Right lobe of liver (tissue), 6 donors: ENCODE data around the gene FCER1A. TPM values are rescaled to one million over a fixed set of nuclear protein-coding genes. Genes with fewer than 3 reads are reported as not detected.

ENCODE experiments used
- ATAC-seq, 4 donors: fragments of 200-7000 bp; cut with Tn5 transposase; one replicate each; pipeline ENCODE4 v1.9.1; 2020; ENCODE audit warnings: mild to moderate bottlenecking in 4 of 4, moderate library complexity in 4 of 4
- DNase-seq, 3 donors: peaks; one replicate each; pipeline ENCODE4 v3.0.0-alpha.2; 2020
- H3K27ac ChIP-seq, 3 donors: fragments of 200-600 bp; one replicate each; pipeline ENCODE4 v1.8.0; 2022
- H3K27me3 ChIP-seq, 2 donors: fragments of 200-600 bp; one replicate each; pipeline ENCODE4 v1.8.0; 2022
- H3K36me3 ChIP-seq, 4 donors: fragments of 200-600 bp; sonication (generic) in 1 of 4; one replicate each; pipeline versions ENCODE4 v1.5.1 to v1.8.0; 2017 to 2022; ENCODE audit warnings: control low read depth in 1 of 4
- H3K4me1 ChIP-seq, 4 donors: fragments of 200-600 bp; sonication (generic) in 1 of 4; one replicate each; pipeline versions ENCODE4 v1.5.1 to v1.8.0; 2017 to 2022; ENCODE audit warnings: control low read depth in 1 of 4
- H3K4me3 ChIP-seq, 3 donors: fragments of 200-600 bp; one replicate each; pipeline ENCODE4 v1.8.0; 2022
- H3K9me3 ChIP-seq, 4 donors: fragments of 200-600 bp; sonication (generic) in 1 of 4; one replicate each; pipeline versions ENCODE4 v1.5.1 to v1.8.0; 2017 to 2022; ENCODE audit warnings: control low read depth in 1 of 4
- POLR2A ChIP-seq: fragments of 450-650 bp; IDR thresholded peaks from one replicate; pipeline ENCODE4 v1.6.1; 2017; ENCODE audit warnings: antibody characterized with exemption, mild to moderate bottlenecking
- WGBS: methylation state at CpG from one replicate; pipeline ENCODE4 v1.1.6; 2018; ENCODE audit warnings: low coverage, low lambda C conversion rate; ENCODE audit not compliant: insufficient coverage; ENCODE audit errors: missing lambda C conversion rate; 5-methylcytosine and 5-hydroxymethylcytosine counted together
- intact Hi-C, 2 donors: fragments of 100-400 bp; cut with DNase I; formaldehyde crosslinking; loops; one replicate each; pipeline versions ENCODE4 v1.11.2 to v1.14.1; 2022
- total RNA-seq, 6 experiments: library from RNA; depleted of rRNA in 2 of 6; stranded (reverse); fragments of >200 nt in 2 of 6; fragmentation: NEBNext Ultra II Directional in 3 of 6; extraction: Animal tissue kit (Norgen Biotek cat#: 25700) in 3 of 6; gene quantifications; one replicate each; pipeline versions ENCODE4 v1.1.0 to v1.2.4, GENCODE V29; 2016 to 2023
- TF ChIP-seq, protein P1 (sequence below), 4 donors: fragments of 200-600 bp in 3 of 4; fragments of 450-650 bp in 1 of 4; IDR thresholded peaks; one replicate each; pipeline versions ENCODE4 v1.5.1 to v1.8.0; 2016 to 2022; ENCODE audit warnings: antibody characterized with exemption in 4 of 4, mild to moderate bottlenecking in 2 of 4
- donor health status: DM: no; HTN: yes; CAD: no.
- donor health status: DM: no; HTN: no; CAD: no.
- donor health status: DM: no; HTN: no; CAD: no.
- donor health status: DM: no; HTN: yes; CAD: no.
- donor health status: DM: no; HTN: yes; CAD: no.

The FCER1A gene
- total RNA-seq, 6 experiments from 2014 or later: 0.24 TPM; not detected in 5

- Histone ChIP-seq H3K27me3 (no peaks in the 10 kb centered on the region), H3K9me3 (no peaks in the 10 kb centered on the region), H3K4me1 (no peaks in the 10 kb centered on the region), H3K27ac (no peak overlapping the region), H3K36me3 (no peaks in the 10 kb centered on the region), H3K4me3 (no peak overlapping the region)
- no peak for ATAC-seq
- no peak for DNase-seq
- no peak for TF ChIP-seq POLR2A
- TF ChIP-seq, protein P1, sequence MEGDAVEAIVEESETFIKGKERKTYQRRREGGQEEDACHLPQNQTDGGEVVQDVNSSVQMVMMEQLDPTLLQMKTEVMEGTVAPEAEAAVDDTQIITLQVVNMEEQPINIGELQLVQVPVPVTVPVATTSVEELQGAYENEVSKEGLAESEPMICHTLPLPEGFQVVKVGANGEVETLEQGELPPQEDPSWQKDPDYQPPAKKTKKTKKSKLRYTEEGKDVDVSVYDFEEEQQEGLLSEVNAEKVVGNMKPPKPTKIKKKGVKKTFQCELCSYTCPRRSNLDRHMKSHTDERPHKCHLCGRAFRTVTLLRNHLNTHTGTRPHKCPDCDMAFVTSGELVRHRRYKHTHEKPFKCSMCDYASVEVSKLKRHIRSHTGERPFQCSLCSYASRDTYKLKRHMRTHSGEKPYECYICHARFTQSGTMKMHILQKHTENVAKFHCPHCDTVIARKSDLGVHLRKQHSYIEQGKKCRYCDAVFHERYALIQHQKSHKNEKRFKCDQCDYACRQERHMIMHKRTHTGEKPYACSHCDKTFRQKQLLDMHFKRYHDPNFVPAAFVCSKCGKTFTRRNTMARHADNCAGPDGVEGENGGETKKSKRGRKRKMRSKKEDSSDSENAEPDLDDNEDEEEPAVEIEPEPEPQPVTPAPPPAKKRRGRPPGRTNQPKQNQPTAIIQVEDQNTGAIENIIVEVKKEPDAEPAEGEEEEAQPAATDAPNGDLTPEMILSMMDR (IDR thresholded peaks at IDR 0.05): no peak
- intact Hi-C loops: no loop called here
These were observed 9.5 kb downstream of the FCER1A start for GRCh38 chr1:159311679-159312078.

DNA sequence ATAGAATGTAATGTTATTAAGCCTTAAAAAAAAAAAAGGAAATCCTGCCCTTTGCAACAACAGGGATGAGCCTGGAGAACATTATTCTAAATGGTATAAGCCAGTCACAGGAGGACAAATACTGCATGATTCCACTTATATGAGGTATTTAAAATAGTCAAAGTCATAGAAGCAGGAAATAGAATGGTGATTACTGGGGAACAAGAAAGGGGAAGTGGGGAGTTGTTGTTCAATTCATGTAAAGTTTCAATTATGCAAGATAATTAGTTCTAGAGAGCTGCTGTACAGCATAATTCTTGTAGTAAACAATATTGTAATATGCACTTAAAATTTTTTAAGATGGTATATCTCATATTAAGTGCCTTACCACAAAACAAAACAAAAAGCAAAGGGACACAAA lies 13.2 kb downstream of the FCER1A start:
- no peaks in the 10 kb centered on the region for H3K9me3 ChIP-seq
- no peaks in the 10 kb centered on the region for H3K36me3 ChIP-seq
- H3K4me1 ChIP-seq: no peaks in the 10 kb centered on the region
- intact Hi-C loops: no loop called here
- no peak overlapping the region for H3K4me3 ChIP-seq
- no peaks in the 10 kb centered on the region for H3K27me3 ChIP-seq
- DNase-seq (no peak), ATAC-seq (no peak)
- TF ChIP-seq POLR2A: no peak
- TF ChIP-seq, protein P1 (IDR thresholded peaks at IDR 0.05): no peak
- no peak overlapping the region for H3K27ac ChIP-seq

GRCh38 chr1:159318784-159319551 lies 16.8 kb downstream of the FCER1A start:
- H3K4me1 ChIP-seq: no peaks in the 10 kb centered on the region
- H3K9me3 ChIP-seq: no peaks in the 10 kb centered on the region
- ATAC-seq (no peak), DNase-seq (no peak)
- H3K27ac ChIP-seq: no peak overlapping the region
- H3K27me3 ChIP-seq: no peaks in the 10 kb centered on the region
- intact Hi-C loops: no loop called here
- 60% methylated on average over 8 of the region's 8 CpGs for WGBS
- H3K36me3 ChIP-seq: no peaks in the 10 kb centered on the region
- no peak for TF ChIP-seq POLR2A
- TF ChIP-seq, protein P1 (IDR thresholded peaks at IDR 0.05): no peak
- no peak overlapping the region for H3K4me3 ChIP-seq

DNA sequence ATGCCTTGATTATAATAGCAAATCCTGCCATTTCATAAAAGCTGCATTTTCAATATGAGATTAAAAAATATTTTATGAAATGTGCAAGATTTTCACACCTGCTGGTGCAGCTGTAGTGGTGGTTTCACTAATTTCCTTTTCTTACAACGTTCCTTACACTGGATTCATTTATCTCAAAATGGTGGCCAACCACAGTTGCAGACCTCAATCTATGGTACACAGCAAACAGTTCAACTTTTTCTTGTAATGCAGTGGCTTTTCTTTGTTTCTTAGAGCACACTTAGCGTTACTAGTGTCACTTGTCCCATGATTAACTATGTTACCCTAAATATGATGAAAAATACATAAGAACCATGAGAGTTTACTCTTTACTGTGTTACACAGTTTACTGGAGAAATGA lies 32.7 kb downstream of the FCER1A start:
- Histone ChIP-seq H3K4me3 (no peak overlapping the region), H3K27me3 (no peaks in the 10 kb centered on the region), H3K27ac (no peak overlapping the region), H3K36me3 (no peaks in the 10 kb centered on the region), H3K4me1 (no peaks in the 10 kb centered on the region), H3K9me3 (no peaks in the 10 kb centered on the region)
- intact Hi-C loops: no loop called here
- WGBS: 50% methylated on average over 2 of the region's 2 CpGs
- ATAC-seq: no peak
- no peak for TF ChIP-seq POLR2A
- TF ChIP-seq, protein P1 (IDR thresholded peaks at IDR 0.05): no peak
- no peak for DNase-seq

- Histone ChIP-seq H3K9me3 (no peaks in the 10 kb centered on the region), H3K27me3 (no peaks in the 10 kb centered on the region), H3K4me3 (no peak overlapping the region), H3K4me1 (no peaks in the 10 kb centered on the region), H3K27ac (no peak overlapping the region), H3K36me3 (no peaks in the 10 kb centered on the region)
- TF ChIP-seq, protein P1 (IDR thresholded peaks at IDR 0.05): no peak
- TF ChIP-seq POLR2A: no peak
- intact Hi-C loops: no loop called here
- DNase-seq: no peak
- peak in 1 of 4 donors; percentile 25 for ATAC-seq
These were observed 35.9 kb downstream of the FCER1A start for GRCh38 chr1:159338018-159338417.
